ENCODE measurements around the gene ZIC5.
A peak's percentile ranks its signal among the peaks of the same experiment; 100 is the strongest.

ZIC5 gene

GRCh38 chr13:99973808-99974185 is 2.2 kb upstream of the ZIC5 start:
- no peak for DNase-seq
- TF ChIP-seq CTCF (IDR thresholded peaks at IDR 0.05) = no peak
- H3K4me1 Mint-ChIP-seq = peaks cover 41% of the 10 kb centered on the region
- H3K27me3 Mint-ChIP-seq (ENCODE audit: low read depth, poor library complexity) = peaks cover 90% of the 10 kb centered on the region
- no peaks in the 10 kb centered on the region for H3K36me3 Mint-ChIP-seq (ENCODE audit: low read depth)
- H3K27ac Mint-ChIP-seq = no peak overlapping the region
- H3K9me3 Mint-ChIP-seq = peaks cover 3% of the 10 kb centered on the region
- H3K4me3 Mint-ChIP-seq = no peak overlapping the region

- H3K27ac Mint-ChIP-seq = no peak overlapping the region
- no peak for DNase-seq
- no peak for TF ChIP-seq CTCF (IDR thresholded peaks at IDR 0.05)
- no peaks in the 10 kb centered on the region for H3K36me3 Mint-ChIP-seq (ENCODE audit: low read depth)
- H3K27me3 Mint-ChIP-seq (ENCODE audit: low read depth, poor library complexity) = peaks cover 85% of the 10 kb centered on the region
- no peak overlapping the region for H3K4me3 Mint-ChIP-seq
- peaks cover 3% of the 10 kb centered on the region for H3K9me3 Mint-ChIP-seq
- peaks cover 35% of the 10 kb centered on the region for H3K4me1 Mint-ChIP-seq
Measured at GRCh38 chr13:99973163-99973807, 1.7 kb upstream of the ZIC5 start.

- Mint-ChIP-seq H3K4me3 (peak overlapping the region; percentile 80), H3K36me3 (ENCODE audit: low read depth) (no peaks in the 10 kb centered on the region), H3K4me1 (peaks cover 32% of the 10 kb centered on the region), H3K27ac (no peak overlapping the region), H3K27me3 (ENCODE audit: low read depth, poor library complexity) (peaks cover 83% of the 10 kb centered on the region), H3K9me3 (no peaks in the 10 kb centered on the region)
- no peak for DNase-seq
- TF ChIP-seq CTCF (IDR thresholded peaks at IDR 0.05) = no peak
Measured at GRCh38 chr13:99972190-99972731, 694 bp upstream of the ZIC5 start.

- Mint-ChIP-seq H3K27ac (no peak overlapping the region), H3K4me3 (peak overlapping the region; percentile 80), H3K36me3 (ENCODE audit: low read depth) (no peaks in the 10 kb centered on the region), H3K4me1 (peaks cover 36% of the 10 kb centered on the region), H3K27me3 (ENCODE audit: low read depth, poor library complexity) (peaks cover 83% of the 10 kb centered on the region), H3K9me3 (no peaks in the 10 kb centered on the region)
- no peak for DNase-seq
- TF ChIP-seq CTCF (IDR thresholded peaks at IDR 0.05) = no peak
Measured at GRCh38 chr13:99970651-99971575, 654 bp downstream of the ZIC5 start.

GRCh38 chr13:99969919-99970650 is 1.5 kb downstream of the ZIC5 start:
- H3K36me3 Mint-ChIP-seq (ENCODE audit: low read depth) = no peaks in the 10 kb centered on the region
- no peaks in the 10 kb centered on the region for H3K9me3 Mint-ChIP-seq
- peaks cover 81% of the 10 kb centered on the region for H3K27me3 Mint-ChIP-seq (ENCODE audit: low read depth, poor library complexity)
- DNase-seq = peak; percentile 71
- TF ChIP-seq CTCF (IDR thresholded peaks at IDR 0.05) = no peak
- H3K4me3 Mint-ChIP-seq = peak overlapping the region; percentile 87
- peaks cover 42% of the 10 kb centered on the region for H3K4me1 Mint-ChIP-seq
- no peak overlapping the region for H3K27ac Mint-ChIP-seq

Data from nephron progenitor cell (in vitro differentiated cells).